GM19238 (cell line): ENCODE results near the gene COMMD6.

Source experiments
- DNase-seq: peaks from one replicate; pipeline ENCODE4 v3.0.0; 2011; ENCODE audit warnings: low spot score; ENCODE audit not compliant: insufficient read length

Gene COMMD6

DNA sequence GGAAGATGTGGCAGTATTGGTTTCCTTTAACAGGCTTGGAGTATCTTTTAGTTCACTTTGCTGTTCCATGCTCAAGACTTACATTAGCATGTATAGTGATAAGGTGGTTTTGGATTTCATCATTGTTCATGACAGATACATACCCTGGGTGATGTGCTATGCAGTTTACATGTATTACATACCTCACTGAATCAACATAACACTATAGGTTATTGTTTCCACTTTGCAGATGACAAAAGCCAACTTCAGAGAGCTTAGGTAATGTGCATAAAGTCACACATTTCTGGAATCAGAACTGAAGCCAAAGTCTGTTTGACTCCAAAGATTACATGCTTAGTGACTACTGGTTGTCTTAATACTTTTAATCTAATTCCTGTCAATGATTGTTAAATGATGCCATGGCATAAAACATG, 7.1 kb downstream of the COMMD6 start:
- DNase-seq = no peak

GRCh38 chr13:75521956-75522355, 15.7 kb downstream of the COMMD6 start:
- no peak for DNase-seq

DNA sequence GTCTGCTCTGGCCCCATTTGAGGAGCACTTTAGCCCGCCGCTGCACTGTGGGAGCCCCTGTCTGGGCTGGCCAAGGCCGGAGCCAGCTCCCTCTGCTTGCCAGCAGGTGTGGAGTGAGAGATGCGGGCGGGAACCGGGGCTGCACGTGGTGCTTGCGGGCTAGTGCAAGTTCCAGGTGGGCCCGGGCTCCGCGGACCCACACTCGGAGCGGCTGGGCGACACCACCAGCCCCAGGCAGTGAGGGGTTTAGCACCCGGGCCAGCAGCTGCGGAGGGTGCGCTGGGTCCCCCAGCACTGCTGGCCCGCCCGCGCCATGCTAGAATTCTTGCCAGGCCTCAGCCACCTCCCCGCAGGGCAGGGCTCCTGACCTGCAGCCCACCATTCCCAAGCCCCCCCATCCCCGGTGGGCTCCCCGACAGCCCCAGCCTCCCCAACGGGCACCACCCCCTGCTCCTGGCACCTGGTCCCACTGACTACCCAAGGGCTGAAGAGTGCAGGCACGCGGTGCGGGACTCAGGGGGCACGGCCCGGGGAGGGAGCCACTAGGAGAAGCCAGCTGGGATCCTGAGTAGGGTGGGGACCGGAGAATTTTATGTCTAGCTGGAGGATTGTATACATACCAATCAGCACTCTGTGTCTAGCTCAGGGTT, 19.1 kb downstream of the COMMD6 start:
- no peak for DNase-seq

DNA sequence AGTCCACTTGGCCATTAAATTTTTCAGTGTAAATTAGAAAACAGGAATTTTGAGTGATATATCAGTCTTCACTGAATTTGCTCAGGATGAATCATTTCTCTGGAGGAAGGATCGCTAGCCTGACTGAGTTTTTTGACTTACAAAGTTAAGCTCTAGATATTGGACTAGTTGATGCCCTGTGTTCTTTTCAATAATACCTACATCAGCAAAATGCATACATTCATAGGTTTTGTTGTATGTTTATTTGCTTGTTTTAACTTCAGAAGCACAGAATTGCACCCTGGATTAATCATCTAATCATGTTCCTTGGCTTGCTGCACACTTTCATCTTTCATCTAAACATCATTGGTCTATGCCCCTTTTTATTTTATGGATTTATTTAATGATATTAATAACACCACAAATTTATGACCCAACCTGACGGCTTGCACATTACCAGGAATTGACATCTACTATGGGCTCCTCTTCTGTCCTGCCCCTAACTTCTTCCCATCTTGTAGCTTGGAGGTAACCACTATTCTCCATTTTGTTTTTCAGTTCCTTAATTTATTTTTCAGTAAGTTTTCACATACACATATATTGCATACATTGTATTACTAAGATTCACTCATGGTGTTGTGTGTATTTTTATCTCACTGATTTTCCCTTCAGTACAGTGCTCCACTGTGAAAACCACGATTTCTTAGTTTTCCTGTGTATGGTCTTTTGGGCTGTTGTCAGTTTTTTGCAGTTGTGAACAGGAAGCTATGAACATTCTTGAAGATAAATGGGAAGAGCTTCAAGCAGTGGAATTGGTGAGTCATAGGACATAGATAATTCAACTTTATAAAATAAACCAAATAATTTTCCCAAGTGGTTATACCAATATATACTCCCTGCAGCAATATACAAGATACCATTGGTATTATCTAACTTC, 23.3 kb downstream of the COMMD6 start:
- DNase-seq = no peak

- DNase-seq = no peak
Observed at GRCh38 chr13:75513271-75513670, 24.4 kb downstream of the COMMD6 start.

- DNase-seq = peak; percentile 55
Observed at GRCh38 chr13:75512253-75512652, 25.4 kb downstream of the COMMD6 start.

DNA sequence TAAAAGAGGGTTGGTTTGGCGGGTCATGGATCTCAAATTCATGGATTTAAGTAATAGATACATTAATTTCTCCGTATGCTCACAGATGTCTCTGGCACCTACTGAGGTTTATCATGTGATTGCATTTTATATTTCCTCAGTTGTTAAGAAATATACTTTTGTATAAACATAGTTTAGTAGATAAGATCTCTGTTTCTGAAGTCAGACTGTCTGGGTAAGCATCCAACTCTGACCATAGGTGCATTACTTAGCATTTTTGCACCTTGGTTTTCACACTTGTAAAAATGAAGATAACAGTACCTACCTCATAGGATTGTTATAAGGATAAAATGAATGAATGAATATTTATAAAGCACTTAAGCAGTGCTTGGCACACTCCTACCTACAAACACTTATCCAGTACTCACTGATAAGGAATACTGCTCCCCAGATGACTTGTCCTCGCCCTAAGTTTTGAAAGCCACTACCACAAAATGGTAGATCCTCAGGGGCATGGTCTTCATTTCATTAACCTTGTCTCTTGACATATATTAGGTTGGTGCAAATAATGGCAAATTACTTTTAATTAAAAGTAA, 26.5 kb downstream of the COMMD6 start:
- DNase-seq = no peak

- DNase-seq = no peak
Observed at GRCh38 chr13:75508002-75508548, 29.6 kb downstream of the COMMD6 start.

DNA sequence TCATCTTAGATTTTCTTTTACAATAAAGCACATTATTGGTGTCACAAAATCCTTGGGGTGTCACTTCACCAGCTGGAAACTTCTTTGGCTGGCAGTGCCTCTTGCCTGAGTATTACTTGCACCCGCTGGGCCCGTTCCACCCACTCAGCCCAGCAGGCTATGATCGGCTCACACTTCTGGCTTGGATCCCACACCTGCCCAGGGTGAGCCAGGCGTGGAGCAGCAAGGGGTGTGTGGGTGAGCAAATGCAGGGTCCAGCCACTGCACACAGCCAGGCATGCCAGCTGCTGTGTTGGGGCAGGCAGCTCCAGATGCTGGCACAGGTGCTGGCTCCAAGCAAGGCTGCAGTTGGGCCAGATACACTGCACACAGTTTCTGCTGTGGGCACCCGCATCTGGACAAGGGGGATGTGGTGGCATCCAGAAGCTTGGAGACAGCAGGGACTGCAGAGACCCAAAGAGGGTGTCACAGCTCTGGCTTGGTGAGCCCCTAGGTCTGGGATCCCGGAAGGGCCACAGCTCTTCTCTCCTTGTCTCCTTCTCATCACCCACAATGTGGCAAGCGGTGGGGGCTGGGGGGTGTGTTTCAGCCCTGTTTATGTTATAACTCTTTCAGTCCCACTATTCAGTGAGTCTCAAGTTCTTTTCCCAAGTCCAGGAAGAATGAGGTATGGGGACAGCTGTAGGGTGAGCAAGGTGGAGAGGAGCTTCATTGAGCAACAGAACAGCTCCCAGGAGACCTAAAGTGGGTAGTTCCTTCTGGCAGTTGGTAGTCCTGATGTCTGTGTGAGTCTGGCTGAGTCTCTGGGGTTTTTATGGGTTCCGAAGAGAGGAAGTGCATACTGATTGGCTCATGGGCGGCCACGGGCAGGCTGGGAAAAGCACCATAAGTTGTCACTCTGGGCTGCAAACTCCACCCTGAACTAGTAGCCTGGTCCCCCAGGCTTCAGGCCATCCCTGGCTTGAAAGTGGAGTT, 30.3 kb downstream of the COMMD6 start:
- DNase-seq = no peak

DNA sequence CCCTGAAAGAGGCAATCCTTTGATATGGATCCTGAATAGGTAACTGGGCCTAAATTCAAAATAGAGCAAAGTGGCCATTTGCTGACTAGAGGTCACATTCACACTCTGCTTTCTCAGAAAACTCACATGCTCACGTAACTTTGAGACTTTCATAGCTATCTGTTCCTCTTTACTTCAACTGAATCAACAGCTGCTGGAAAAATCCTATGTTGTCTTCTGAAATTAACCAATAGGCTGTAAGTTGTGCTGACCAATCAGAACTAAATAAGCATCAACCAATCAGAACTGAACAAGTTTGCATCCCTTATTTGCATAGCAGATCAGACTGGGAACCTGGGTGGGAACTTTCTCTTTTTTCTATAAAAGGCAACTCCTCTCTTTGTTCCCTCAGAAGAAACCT, 31.6 kb downstream of the COMMD6 start:
- no peak for DNase-seq

GRCh38 chr13:75505327-75505726, 32.3 kb downstream of the COMMD6 start:
- no peak for DNase-seq

- DNase-seq = no peak
Observed at GRCh38 chr13:75495938-75496337, 41.7 kb downstream of the COMMD6 start.

DNA sequence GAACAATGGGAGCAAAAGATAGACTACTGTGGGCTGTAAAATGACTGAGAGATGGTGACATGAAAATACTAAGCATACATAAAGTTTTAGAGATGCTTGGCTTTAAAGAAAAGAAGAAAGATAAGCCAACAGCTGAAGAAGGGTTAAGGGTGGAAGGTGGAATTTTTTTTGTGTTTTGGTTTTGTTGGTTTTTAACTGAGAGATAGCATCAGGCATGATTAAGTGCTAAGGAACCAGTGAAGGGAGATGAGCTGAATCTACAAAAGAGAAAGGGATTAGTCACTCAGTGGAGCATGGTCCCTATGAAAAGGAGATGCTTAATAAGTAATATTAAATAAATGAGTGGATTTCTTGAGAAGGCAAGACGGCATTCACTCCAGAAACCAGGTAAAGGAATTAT, 43.1 kb downstream of the COMMD6 start:
- DNase-seq = no peak

- no peak for DNase-seq
Observed at GRCh38 chr13:75493156-75493555, 44.5 kb downstream of the COMMD6 start.

DNA sequence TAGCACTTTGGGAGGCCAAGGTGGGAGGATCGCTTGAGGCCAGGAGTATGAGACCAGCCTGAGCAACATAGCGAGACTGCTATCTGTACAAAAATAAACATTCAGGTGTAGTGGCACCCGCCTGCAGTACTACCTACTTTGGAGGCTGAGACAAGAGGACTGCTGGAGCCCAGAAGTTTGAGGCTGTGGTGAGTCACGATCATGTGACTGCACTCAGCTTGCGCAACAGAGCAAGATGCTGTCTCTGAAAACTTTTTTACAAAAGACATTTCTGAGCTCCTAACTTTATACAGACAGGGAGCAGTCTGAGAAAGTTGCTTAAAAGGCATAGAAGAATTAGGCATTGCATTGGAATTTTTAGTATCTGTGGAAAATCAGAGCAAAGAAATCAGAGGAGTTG, 45.3 kb downstream of the COMMD6 start:
- no peak for DNase-seq

DNA sequence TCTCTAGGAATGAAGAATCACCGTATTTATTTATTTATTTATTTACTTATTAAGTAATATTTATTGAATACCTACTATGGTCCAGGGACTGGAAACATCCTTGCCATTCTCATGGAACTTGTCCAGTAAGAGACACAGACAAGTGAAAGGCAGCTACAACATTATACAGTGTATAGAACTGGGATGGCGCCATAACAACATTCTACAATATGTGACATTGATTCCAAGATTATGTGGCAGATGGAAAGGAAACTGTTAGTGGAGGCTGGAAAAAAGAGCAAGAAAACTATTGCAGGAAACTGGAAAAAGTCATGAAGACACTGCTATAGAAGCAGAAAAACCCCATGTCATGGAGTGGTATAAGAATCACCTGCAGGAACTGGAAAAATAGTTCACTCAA, 46.3 kb downstream of the COMMD6 start:
- no peak for DNase-seq

- no peak for DNase-seq
Observed at GRCh38 chr13:75489502-75490263, 48.0 kb downstream of the COMMD6 start.

DNA sequence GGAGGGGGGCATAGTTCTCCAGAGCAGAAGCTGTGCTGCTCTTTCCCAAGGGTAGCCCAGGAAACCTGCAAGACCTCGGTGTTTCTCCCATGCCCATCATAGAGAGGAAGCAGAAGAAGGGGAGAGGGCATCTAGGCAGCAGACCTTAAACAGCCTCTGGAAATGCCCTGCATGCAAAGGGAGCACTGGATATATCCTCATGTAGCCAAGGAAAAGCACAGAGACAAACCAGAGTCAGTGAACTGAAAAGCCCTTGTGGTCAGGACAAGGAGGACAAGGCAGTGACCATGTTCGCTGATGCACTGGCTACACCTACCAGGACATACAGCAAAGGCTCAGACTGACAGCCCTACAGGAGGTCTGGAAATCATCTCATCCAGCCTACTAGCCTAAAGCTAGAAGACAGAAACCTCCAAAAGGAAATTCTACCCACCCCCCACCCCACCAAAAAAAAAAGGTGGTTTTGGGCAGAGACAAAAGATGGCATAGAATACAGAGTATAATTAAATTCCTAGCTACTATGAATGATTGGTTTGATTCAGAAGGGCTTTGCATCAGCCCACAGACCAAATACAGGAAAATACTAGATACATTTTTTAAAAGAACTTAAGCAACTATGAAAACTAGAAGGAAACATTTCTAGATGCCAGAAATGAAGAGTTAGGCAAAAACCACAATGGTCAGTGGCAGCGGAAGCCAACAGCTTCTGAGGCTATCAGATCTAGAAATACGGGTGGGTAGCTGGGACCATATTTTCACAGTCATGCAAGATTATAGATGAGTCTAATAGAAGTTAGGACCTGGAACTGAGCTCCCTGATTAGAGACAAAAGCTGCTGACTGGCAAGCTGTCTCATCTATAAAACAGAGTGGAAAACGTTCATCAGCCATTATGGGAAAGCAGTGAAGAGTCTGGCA, 51.2 kb downstream of the COMMD6 start:
- DNase-seq = no peak
